ENCODE results near the gene TCHP. TPM values are rescaled to one million over a fixed set of nuclear protein-coding genes. Genes with fewer than 3 reads are reported as not detected.
A peak's percentile ranks its signal among the peaks of the same experiment; 100 is the strongest.

Gene TCHP
- total and polyA plus RNA-seq, 2 of the 13 experiments (the other 11 are each of a cell fraction or from before 2014, with no cell fraction given) = 6.7 to 12.2 TPM

DNA sequence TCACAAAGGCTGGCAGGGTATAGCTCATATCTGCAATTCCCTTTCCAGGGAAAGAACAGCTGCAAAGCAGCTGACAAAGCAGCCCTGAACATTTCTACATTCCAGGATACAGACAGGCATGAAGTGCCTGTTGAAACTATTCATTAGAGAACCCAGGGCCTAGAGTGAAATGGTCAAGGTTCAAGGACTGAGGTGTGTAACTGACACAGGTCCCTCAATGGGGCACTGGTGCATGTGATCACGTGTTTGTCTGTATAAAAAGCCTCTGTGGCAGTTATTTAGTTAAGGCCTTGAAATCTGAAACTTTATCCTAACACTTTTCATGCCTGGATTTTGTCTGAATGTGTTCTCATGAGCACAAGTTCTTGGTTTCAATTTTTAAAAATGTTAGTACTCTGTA, 49.0 kb downstream of the TCHP start (continued):
- TF ChIP-seq, protein P1, sequence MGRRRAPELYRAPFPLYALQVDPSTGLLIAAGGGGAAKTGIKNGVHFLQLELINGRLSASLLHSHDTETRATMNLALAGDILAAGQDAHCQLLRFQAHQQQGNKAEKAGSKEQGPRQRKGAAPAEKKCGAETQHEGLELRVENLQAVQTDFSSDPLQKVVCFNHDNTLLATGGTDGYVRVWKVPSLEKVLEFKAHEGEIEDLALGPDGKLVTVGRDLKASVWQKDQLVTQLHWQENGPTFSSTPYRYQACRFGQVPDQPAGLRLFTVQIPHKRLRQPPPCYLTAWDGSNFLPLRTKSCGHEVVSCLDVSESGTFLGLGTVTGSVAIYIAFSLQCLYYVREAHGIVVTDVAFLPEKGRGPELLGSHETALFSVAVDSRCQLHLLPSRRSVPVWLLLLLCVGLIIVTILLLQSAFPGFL (CRISPR knock-in tag; IDR thresholded peaks at IDR 0.05) = no peak
- no peak; the same call in 1 of the 2 replicates for TF ChIP-seq ZBTB7B (CRISPR knock-in tag; IDR thresholded peaks at IDR 0.05)
- TF ChIP-seq SOX13 (IDR thresholded peaks at IDR 0.05) = 0 out of 2 replicates have a peak, but pooled peaks have one; percentile 24
- TF ChIP-seq SOX13 (CRISPR knock-in tag; conservative IDR thresholded peaks at IDR 0.05 in 1 of 2, IDR thresholded peaks at IDR 0.05 in 1 of 2) = peak in 1 of 2 experiments; percentile 90; a peak in 2 of 4 replicates
- no peak for TF ChIP-seq ZNF788 (CRISPR knock-in tag; IDR thresholded peaks at IDR 0.05; ENCODE audit: borderline replicate concordance)
- no peak for TF ChIP-seq MTA1 (CRISPR knock-in tag; IDR thresholded peaks at IDR 0.05; ENCODE audit: borderline replicate concordance)
- TF ChIP-seq KLF9 (CRISPR knock-in tag; IDR thresholded peaks at IDR 0.05; ENCODE audit: low read depth) = no peak
- TF ChIP-seq IRX3 (CRISPR knock-in tag; IDR thresholded peaks at IDR 0.05; ENCODE audit: borderline replicate concordance, low read depth) = no peak
- TF ChIP-seq JUND (CRISPR knock-in tag; IDR thresholded peaks at IDR 0.05) = no peak
- TF ChIP-seq MEIS1 (CRISPR knock-in tag; IDR thresholded peaks at IDR 0.05; ENCODE audit: borderline replicate concordance) = 0 out of 2 replicates have a peak, but pooled peaks have one; percentile 49
- TF ChIP-seq HNRNPK (IDR thresholded peaks at IDR 0.05; ENCODE audit: low read depth, low read length, poor library complexity, severe bottlenecking) = no peak
- no peak for TF ChIP-seq ZNF326 (CRISPR knock-in tag; IDR thresholded peaks at IDR 0.05; ENCODE audit: borderline replicate concordance)
- no peak for TF ChIP-seq ZNF230 (CRISPR knock-in tag; IDR thresholded peaks at IDR 0.05)
- TF ChIP-seq, protein P2, sequence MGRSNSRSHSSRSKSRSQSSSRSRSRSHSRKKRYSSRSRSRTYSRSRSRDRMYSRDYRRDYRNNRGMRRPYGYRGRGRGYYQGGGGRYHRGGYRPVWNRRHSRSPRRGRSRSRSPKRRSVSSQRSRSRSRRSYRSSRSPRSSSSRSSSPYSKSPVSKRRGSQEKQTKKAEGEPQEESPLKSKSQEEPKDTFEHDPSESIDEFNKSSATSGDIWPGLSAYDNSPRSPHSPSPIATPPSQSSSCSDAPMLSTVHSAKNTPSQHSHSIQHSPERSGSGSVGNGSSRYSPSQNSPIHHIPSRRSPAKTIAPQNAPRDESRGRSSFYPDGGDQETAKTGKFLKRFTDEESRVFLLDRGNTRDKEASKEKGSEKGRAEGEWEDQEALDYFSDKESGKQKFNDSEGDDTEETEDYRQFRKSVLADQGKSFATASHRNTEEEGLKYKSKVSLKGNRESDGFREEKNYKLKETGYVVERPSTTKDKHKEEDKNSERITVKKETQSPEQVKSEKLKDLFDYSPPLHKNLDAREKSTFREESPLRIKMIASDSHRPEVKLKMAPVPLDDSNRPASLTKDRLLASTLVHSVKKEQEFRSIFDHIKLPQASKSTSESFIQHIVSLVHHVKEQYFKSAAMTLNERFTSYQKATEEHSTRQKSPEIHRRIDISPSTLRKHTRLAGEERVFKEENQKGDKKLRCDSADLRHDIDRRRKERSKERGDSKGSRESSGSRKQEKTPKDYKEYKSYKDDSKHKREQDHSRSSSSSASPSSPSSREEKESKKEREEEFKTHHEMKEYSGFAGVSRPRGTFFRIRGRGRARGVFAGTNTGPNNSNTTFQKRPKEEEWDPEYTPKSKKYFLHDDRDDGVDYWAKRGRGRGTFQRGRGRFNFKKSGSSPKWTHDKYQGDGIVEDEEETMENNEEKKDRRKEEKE (IDR thresholded peaks at IDR 0.05) = no peak
- no peak for TF ChIP-seq ZNF234 (CRISPR knock-in tag; conservative IDR thresholded peaks at IDR 0.05)
- no peak for TF ChIP-seq HNRNPH1 (optimal IDR thresholded peaks at IDR 0.05; ENCODE audit: low read depth, low read length)
- 0 out of 2 replicates have a peak, but pooled peaks have one; percentile 55 for TF ChIP-seq SMAD3 (CRISPR knock-in tag; IDR thresholded peaks at IDR 0.05)
- TF ChIP-seq, protein P3, sequence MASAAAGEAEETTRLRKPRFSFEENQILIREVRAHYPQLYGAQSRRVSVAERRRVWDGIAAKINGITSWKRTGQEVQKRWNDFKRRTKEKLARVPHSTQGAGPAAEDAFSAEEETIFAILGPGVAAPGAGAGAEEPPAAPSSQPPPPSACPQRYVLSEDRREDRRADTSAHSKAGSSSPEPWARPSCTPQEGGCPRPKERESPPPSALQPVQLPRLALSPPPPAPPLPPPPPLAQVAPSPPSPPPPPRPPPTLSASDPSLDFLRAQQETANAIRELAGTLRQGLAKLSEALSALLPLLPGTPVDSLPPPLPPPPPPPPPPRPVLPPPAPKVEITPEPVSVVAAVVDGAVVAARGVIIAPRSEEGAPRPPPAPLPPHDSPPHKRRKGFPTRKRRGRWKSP (CRISPR knock-in tag; IDR thresholded peaks at IDR 0.05) = no peak
- TF ChIP-seq, protein P4, sequence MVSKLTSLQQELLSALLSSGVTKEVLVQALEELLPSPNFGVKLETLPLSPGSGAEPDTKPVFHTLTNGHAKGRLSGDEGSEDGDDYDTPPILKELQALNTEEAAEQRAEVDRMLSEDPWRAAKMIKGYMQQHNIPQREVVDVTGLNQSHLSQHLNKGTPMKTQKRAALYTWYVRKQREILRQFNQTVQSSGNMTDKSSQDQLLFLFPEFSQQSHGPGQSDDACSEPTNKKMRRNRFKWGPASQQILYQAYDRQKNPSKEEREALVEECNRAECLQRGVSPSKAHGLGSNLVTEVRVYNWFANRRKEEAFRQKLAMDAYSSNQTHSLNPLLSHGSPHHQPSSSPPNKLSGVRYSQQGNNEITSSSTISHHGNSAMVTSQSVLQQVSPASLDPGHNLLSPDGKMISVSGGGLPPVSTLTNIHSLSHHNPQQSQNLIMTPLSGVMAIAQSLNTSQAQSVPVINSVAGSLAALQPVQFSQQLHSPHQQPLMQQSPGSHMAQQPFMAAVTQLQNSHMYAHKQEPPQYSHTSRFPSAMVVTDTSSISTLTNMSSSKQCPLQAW (CRISPR knock-in tag; IDR thresholded peaks at IDR 0.05) = peak; percentile 73
- TF ChIP-seq, protein P5, sequence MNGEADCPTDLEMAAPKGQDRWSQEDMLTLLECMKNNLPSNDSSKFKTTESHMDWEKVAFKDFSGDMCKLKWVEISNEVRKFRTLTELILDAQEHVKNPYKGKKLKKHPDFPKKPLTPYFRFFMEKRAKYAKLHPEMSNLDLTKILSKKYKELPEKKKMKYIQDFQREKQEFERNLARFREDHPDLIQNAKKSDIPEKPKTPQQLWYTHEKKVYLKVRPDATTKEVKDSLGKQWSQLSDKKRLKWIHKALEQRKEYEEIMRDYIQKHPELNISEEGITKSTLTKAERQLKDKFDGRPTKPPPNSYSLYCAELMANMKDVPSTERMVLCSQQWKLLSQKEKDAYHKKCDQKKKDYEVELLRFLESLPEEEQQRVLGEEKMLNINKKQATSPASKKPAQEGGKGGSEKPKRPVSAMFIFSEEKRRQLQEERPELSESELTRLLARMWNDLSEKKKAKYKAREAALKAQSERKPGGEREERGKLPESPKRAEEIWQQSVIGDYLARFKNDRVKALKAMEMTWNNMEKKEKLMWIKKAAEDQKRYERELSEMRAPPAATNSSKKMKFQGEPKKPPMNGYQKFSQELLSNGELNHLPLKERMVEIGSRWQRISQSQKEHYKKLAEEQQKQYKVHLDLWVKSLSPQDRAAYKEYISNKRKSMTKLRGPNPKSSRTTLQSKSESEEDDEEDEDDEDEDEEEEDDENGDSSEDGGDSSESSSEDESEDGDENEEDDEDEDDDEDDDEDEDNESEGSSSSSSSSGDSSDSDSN (CRISPR knock-in tag; IDR thresholded peaks at IDR 0.05) = no peak
- TF ChIP-seq NFKBIZ (CRISPR knock-in tag; IDR thresholded peaks at IDR 0.05) = no peak

Measured in HepG2 (cell line).